GM12878 (cell line): ENCODE data around the gene PLEKHA7. TPM values are rescaled to one million over a fixed set of nuclear protein-coding genes. Genes with fewer than 3 reads are reported as not detected.

Source experiments
- ATAC-seq: fragments of 200-7000 bp; cut with Tn5 transposase; 3 replicates; pipeline ENCODE4 v1.9.1; 2020; ENCODE audit warnings: mild to moderate bottlenecking, moderate library complexity
- BruUV-seq: library from RNA; stranded (reverse); fragments of 400-500 nt; replicated peaks from 2 replicates; lab custom pipeline; 2021; lab: Mats Ljungman, UMichigan
- CTCF ChIA-PET: fragments of 300-600 bp; sonication (Branson Sonifier 250); formaldehyde crosslinking; extraction: SDS; loops from one replicate; lab custom pipeline; 2021; ENCODE audit warnings: inconsistent platforms; lab: Yijun Ruan, JAX
- POLR2A ChIA-PET: fragments of 350-600 bp; formaldehyde crosslinking; extraction: SDS; loops from one replicate; lab custom pipeline; 2021; ENCODE audit warnings: inconsistent platforms; lab: Charles Lee
- RAD21 ChIA-PET: fragments of 300-600 bp; sonication (Branson Sonifier 250); formaldehyde crosslinking; loops from one replicate; lab custom pipeline; 2023; ENCODE audit warnings: antibody characterized with exemption; ENCODE audit not compliant: unreplicated experiment; lab: Charles Lee
- SMC1A ChIA-PET: fragments of 300-600 bp; sonication (Branson Sonifier 250); formaldehyde crosslinking; loops from one replicate; lab custom pipeline; 2023; ENCODE audit not compliant: unreplicated experiment, uncharacterized antibody; lab: Charles Lee
- DNase-seq: peaks from one replicate; pipeline ENCODE4 v3.0.0-alpha.2; 2011; ENCODE audit warnings: low read depth, low spot score
- FAIRE-seq: peaks from 3 replicates; lab custom pipeline; 2011; peaks lifted over from hg19 to GRCh38; lab: Jason Lieb, UNC
- H2AFZ ChIP-seq: 2 replicates; pipeline ENCODE4 v1.6.0; 2011; ENCODE audit warnings: low read depth, low read length, control low read depth; ENCODE audit not compliant: control insufficient read depth
- H3K27ac ChIP-seq: 2 replicates; pipeline ENCODE4 v1.5.1; 2011; ENCODE audit warnings: control low read depth; ENCODE audit not compliant: control insufficient read depth, insufficient read depth
- H3K27me3 ChIP-seq, 2 experiments: replicated peaks in 1 of 2; 2 replicates each; pipeline versions ENCODE4 v1.6.0 to v1.6.1; 2011; ENCODE audit warnings: low read length in 1 of 2; ENCODE audit not compliant: control insufficient read depth in 2 of 2, insufficient read depth in 2 of 2
- H3K36me3 ChIP-seq, 2 experiments: 2 replicates each; pipeline ENCODE4 v1.5.1; 2011; ENCODE audit warnings: low read length in 1 of 2; ENCODE audit not compliant: control insufficient read depth in 2 of 2, insufficient read depth in 2 of 2
- H3K4me1 ChIP-seq: 2 replicates; pipeline ENCODE4 v1.6.1; 2011; ENCODE audit warnings: mild to moderate bottlenecking, low read length, moderate library complexity, mixed read lengths; ENCODE audit not compliant: control insufficient read depth, insufficient read depth
- H3K4me2 ChIP-seq: 2 replicates; pipeline ENCODE4 v1.6.0; 2011; ENCODE audit warnings: control low read depth; ENCODE audit not compliant: control insufficient read depth, insufficient read depth
- H3K4me3 ChIP-seq: fragments of 200-600 bp; sonication (generic); 2 replicates; pipeline ENCODE4 v1.5.1; 2016
- H3K79me2 ChIP-seq: 2 replicates; pipeline ENCODE4 v1.6.0; 2011; ENCODE audit warnings: low read length; ENCODE audit not compliant: control insufficient read depth, insufficient read depth
- H3K9ac ChIP-seq: 2 replicates; pipeline ENCODE4 v1.8.0; 2011; ENCODE audit warnings: low read length, control low read depth, mixed read lengths; ENCODE audit not compliant: control insufficient read depth, insufficient read depth
- H3K9me3 ChIP-seq: replicated peaks from 3 replicates; pipeline ENCODE4 v1.5.1; 2011; ENCODE audit warnings: mild to moderate bottlenecking, low read length; ENCODE audit not compliant: control insufficient read depth, insufficient read depth
- H4K20me1 ChIP-seq: 2 replicates; pipeline ENCODE4 v1.6.0; 2011; ENCODE audit not compliant: control insufficient read depth, insufficient read depth
- CEBPB ChIP-seq, 2 experiments: fragments of 150-350 bp in 1 of 2; IDR thresholded peaks; 2 replicates each; pipeline ENCODE4 v1.6.1; 2012 to 2014; ENCODE audit warnings: low read depth in 2 of 2, low read length in 2 of 2, borderline replicate concordance in 1 of 2, inconsistent platforms in 1 of 2
- ESRRA ChIP-seq: IDR thresholded peaks from 2 replicates; pipeline ENCODE4 v1.6.1; 2012; ENCODE audit warnings: mild to moderate bottlenecking, low read length, improper control_type of control experiment
- EZH2 ChIP-seq: IDR thresholded peaks from 2 replicates; pipeline ENCODE4 v1.6.1; 2012; ENCODE audit warnings: low read depth, mild to moderate bottlenecking, control low read depth, inconsistent platforms, low read length, borderline replicate concordance; ENCODE audit not compliant: control insufficient read depth
- FOXK2 ChIP-seq: fragments of 450-650 bp; IDR thresholded peaks from 2 replicates; pipeline ENCODE4 v1.6.1; 2017; ENCODE audit warnings: mild to moderate bottlenecking, moderate library complexity
- GABPA ChIP-seq: IDR thresholded peaks from 2 replicates; pipeline ENCODE4 v1.6.1; 2014; ENCODE audit warnings: antibody characterized with exemption, low read depth, mild to moderate bottlenecking, inconsistent platforms
- KAT2A ChIP-seq: conservative IDR thresholded peaks from 2 replicates; pipeline ENCODE4 v1.6.1; 2011; ENCODE audit warnings: low read depth, low read length; ENCODE audit not compliant: control insufficient read depth
- KDM1A ChIP-seq: fragments of 200-600 bp; sonication (generic); IDR thresholded peaks from 2 replicates; pipeline ENCODE4 v1.6.1; 2016; ENCODE audit warnings: borderline replicate concordance
- KLF5 ChIP-seq: fragments of 450-650 bp; IDR thresholded peaks from 2 replicates; pipeline ENCODE4 v1.6.1; 2014; ENCODE audit warnings: mild to moderate bottlenecking; ENCODE audit not compliant: partially characterized antibody
- MTA2 ChIP-seq: fragments of 450-650 bp; IDR thresholded peaks from 2 replicates; pipeline ENCODE4 v1.6.1; 2016; ENCODE audit warnings: low read depth, mild to moderate bottlenecking, moderate library complexity
- MTA3 ChIP-seq: IDR thresholded peaks from 2 replicates; pipeline ENCODE4 v1.6.1; 2012; ENCODE audit warnings: low read length, inconsistent platforms, borderline replicate concordance
- NR2C2 ChIP-seq: IDR thresholded peaks from 2 replicates; pipeline ENCODE4 v1.6.1; 2011; ENCODE audit warnings: borderline replicate concordance, low read depth; ENCODE audit not compliant: control insufficient read depth, insufficient read length
- NR2F1 ChIP-seq: fragments of 450-650 bp; conservative IDR thresholded peaks from 2 replicates; pipeline ENCODE4 v1.6.1; 2017; ENCODE audit warnings: mild to moderate bottlenecking
- PAX5 ChIP-seq: IDR thresholded peaks from 2 replicates; pipeline ENCODE4 v1.6.1; 2011; ENCODE audit warnings: low read depth, low read length, borderline replicate concordance
- POLR2AphosphoS2 ChIP-seq: IDR thresholded peaks from 2 replicates; pipeline ENCODE4 v1.6.1; 2011; ENCODE audit warnings: low read depth, mild to moderate bottlenecking, low read length, improper control_type of control experiment, moderate library complexity
- RB1 ChIP-seq: fragments of 450-650 bp; formaldehyde crosslinking; IDR thresholded peaks from 2 replicates; pipeline ENCODE4 v1.6.1; 2017; ENCODE audit warnings: mild to moderate bottlenecking, borderline replicate concordance
- SMARCA5 ChIP-seq: fragments of 450-650 bp; IDR thresholded peaks from 2 replicates; pipeline ENCODE4 v1.6.1; 2017; ENCODE audit warnings: mild to moderate bottlenecking
- SMC3 ChIP-seq: IDR thresholded peaks from 2 replicates; pipeline ENCODE4 v1.6.1; 2011; ENCODE audit warnings: low read length, improper control_type of control experiment, borderline replicate concordance
- STAT3 ChIP-seq: IDR thresholded peaks from 2 replicates; pipeline ENCODE4 v1.6.1; 2011; ENCODE audit warnings: low read depth, low read length, improper control_type of control experiment
- SUPT20H ChIP-seq: IDR thresholded peaks from 2 replicates; pipeline ENCODE4 v1.6.1; 2011; ENCODE audit warnings: low read depth, mild to moderate bottlenecking, low read length, moderate library complexity, borderline replicate concordance; ENCODE audit not compliant: control insufficient read depth
- TCF12 ChIP-seq: IDR thresholded peaks from 2 replicates; pipeline ENCODE4 v1.6.1; 2011; ENCODE audit warnings: low read depth, mild to moderate bottlenecking, low read length
- TCF3 ChIP-seq: IDR thresholded peaks from 2 replicates; pipeline ENCODE4 v1.6.1; 2012; ENCODE audit warnings: low read depth, mild to moderate bottlenecking, low read length, borderline replicate concordance; ENCODE audit not compliant: insufficient read depth
- ZNF217 ChIP-seq: fragments of 450-650 bp; IDR thresholded peaks from 2 replicates; pipeline ENCODE4 v1.6.1; 2017; ENCODE audit warnings: antibody characterized with exemption, mild to moderate bottlenecking
- WGBS: methylation state at CpG from one replicate; pipeline ENCODE4 v1.1.6; 2016; ENCODE audit warnings: low lambda C conversion rate; ENCODE audit not compliant: insufficient replicate concordance, insufficient coverage; ENCODE audit errors: missing lambda C conversion rate; 5-methylcytosine and 5-hydroxymethylcytosine counted together
- in situ Hi-C: fragments of 300-500 bp; cut with MboI; formaldehyde crosslinking; loops from 9 replicates; pipeline ENCODE4 v1.14.3; 2018; ENCODE audit warnings: mixed read lengths
- intact Hi-C: fragments of 100-400 bp; cut with micrococcal nuclease; formaldehyde crosslinking; loops from one replicate; pipeline ENCODE4 v1.14.2; 2022; ENCODE audit not compliant: unreplicated experiment
- polyA plus RNA-seq, 11 experiments: library from polyadenylated mRNA; depleted of rRNA in 4 of 11; unstranded in 6 of 11; stranded (reverse) in 5 of 11; fragments of >200 nt; fragmentation: Nextera tagmentation in 4 of 11; fragmentation: Illumina TruSeq in 1 of 11; extraction: Ambion mirVana in 4 of 11; extraction: Trizol in 1 of 11; gene quantifications; 1 replicate in 1 of 11; 2 replicates in 10 of 11; pipeline versions ENCODE4 v1.2.1 to v1.2.3, GENCODE V29; 2011 to 2016; ENCODE audit warnings: inconsistent platforms in 2 of 11, missing spikeins in 2 of 11, low read depth in 1 of 11
- total RNA-seq, 4 experiments: library from RNA; depleted of rRNA in 3 of 4; stranded (reverse); fragments of >200 nt in 3 of 4; fragmentation: Illumina TruSeq in 1 of 4; extraction: Trizol in 1 of 4; gene quantifications; 2 replicates each; pipeline versions ENCODE4 v1.2.1 to v1.2.3, GENCODE V29; 2013 to 2021
- TF ChIP-seq, protein P1 (sequence below): fragments of 450-650 bp; IDR thresholded peaks from 2 replicates; pipeline ENCODE4 v1.6.1; 2017; ENCODE audit warnings: low read depth, mild to moderate bottlenecking, moderate library complexity

The PLEKHA7 gene
- total and polyA plus RNA-seq, 10 of the 15 experiments (the other 5 are each of a cell fraction or from before 2014, with no cell fraction given), result 0.45 to 5.3 (median 2.1) TPM

DNA sequence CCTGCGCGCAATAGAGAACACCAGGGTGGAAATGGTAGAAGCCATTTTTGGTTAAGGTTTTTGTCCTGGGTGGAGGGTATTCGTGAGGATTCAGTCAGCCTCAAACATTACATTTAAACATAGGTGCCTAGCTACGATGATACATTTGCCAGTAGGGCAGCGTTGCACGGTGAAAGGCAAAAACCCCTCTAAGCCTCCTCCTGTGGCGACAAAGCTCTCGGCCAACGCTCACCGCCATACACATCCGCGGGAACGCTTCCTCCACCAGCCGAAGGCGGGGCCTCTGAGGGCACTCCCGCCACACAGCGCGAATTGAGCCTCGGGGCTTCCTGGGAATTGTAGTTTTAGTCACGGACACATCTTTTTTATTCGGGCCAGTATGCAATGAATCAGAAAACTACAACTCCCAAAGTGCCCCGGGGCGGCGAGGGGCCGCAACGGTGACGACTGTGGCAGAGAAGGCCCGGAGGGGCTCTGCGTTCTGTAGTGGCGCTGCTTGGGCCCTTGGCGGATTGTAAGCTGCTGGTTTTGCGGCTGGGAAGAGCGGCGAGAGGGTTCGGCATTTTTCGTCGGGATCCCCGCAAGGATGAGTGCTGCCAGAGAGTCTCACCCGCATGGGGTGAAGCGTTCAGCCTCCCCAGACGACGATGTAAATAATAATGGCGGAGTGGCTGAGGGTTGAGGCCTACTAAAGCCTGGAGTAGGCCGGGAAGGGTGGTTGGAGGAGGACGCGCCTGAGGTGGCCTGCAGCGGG is 275.8 kb downstream of the PLEKHA7 start, which contains the start of gene C11orf58:
C11orf58 (plus strand) TSS at position 455 of the 754 bp plus-strand sequence; CDS start at position 587, 132 bp downstream.
- peak within 1 kb of the TSS; percentile 83 for H3K4me2 ChIP-seq
- ChIA-PET SMC1A (interaction anchor here (0.6 to 1.2 kb wide), 4 partner anchors 9 to 339 kb away, joined by 3 to 6 read pairs (median 4); partner anchors contain the start of gene RPS13), CTCF (interaction anchor here (0.6 to 2.3 kb wide), 4 partner anchors 12 to 193 kb away, joined by 3 to 12 read pairs (median 6); no protein-coding TSS in a partner anchor), RAD21 (interaction anchor here (1.5 kb wide), 1 partner anchor 11 kb away, joined by 4 read pairs; no protein-coding TSS in a partner anchor), POLR2A (interaction anchor here (1.4 to 3.2 kb wide), 3 partner anchors 12 to 339 kb away, joined by 3 to 17 read pairs (median 10); partner anchors contain the start of gene RPS13)
- H2AFZ ChIP-seq, result peak within 1 kb of the TSS; percentile 98
- H3K79me2 ChIP-seq, result peaks cover 51% of the 10 kb centered on the region
- no peaks in the 10 kb centered on the region; the same call in 1 of the 2 replicates for H4K20me1 ChIP-seq
- H3K9me3 ChIP-seq, result no peaks in the 10 kb centered on the region
- peak within 1 kb of the TSS; percentile 90 for H3K9ac ChIP-seq
- intact Hi-C loops (no loop called here), in situ Hi-C loops (no loop called here)
- peak; percentile 96 for ATAC-seq
- H3K27ac ChIP-seq, result peak within 1 kb of the TSS; percentile 94
- peaks cover 4% of the 10 kb centered on the region; the same call in 1 of the 2 replicates for H3K4me1 ChIP-seq
- BruUV-seq, result no TSS peak
- no peaks in the 10 kb centered on the region for H3K27me3 ChIP-seq
- under 1% methylated on average over 47 of the region's 47 CpGs for WGBS
- peak; percentile 88 for DNase-seq
- peak within 1 kb of the TSS; percentile 85 for H3K4me3 ChIP-seq
- peak; percentile 98 for FAIRE-seq
- peaks cover 0 to 15% of the 10 kb centered on the region in 2 experiments; a peak in 2 of 4 replicates for H3K36me3 ChIP-seq
- TF ChIP-seq KAT2A, result no peak
- TF ChIP-seq MTA2, result no peak
- no peak for TF ChIP-seq SMC3
- no peak for TF ChIP-seq KLF5
- TF ChIP-seq SMARCA5, result 0 out of 2 replicates have a peak, but pooled peaks have one; percentile 38
- TF ChIP-seq MTA3, result 0 out of 2 replicates have a peak, but pooled peaks have one; percentile 31
- TF ChIP-seq NR2F1, result no peak; the same call in 1 of the 2 replicates
- TF ChIP-seq NR2C2, result no peak
- TF ChIP-seq EZH2, result no peak
- TF ChIP-seq GABPA, result 0 out of 2 replicates have a peak, but pooled peaks have one; percentile 24
- no peak for TF ChIP-seq FOXK2
- TF ChIP-seq CEBPB (IDR thresholded peaks at IDR 0.05; ENCODE audit: borderline replicate concordance in 1 of 2, low read depth in 2 of 2, low read length in 2 of 2), result no peak
- TF ChIP-seq STAT3, result no peak
- TF ChIP-seq ESRRA, result 0 out of 2 replicates have a peak, but pooled peaks have one; percentile 12
- TF ChIP-seq, protein P1, sequence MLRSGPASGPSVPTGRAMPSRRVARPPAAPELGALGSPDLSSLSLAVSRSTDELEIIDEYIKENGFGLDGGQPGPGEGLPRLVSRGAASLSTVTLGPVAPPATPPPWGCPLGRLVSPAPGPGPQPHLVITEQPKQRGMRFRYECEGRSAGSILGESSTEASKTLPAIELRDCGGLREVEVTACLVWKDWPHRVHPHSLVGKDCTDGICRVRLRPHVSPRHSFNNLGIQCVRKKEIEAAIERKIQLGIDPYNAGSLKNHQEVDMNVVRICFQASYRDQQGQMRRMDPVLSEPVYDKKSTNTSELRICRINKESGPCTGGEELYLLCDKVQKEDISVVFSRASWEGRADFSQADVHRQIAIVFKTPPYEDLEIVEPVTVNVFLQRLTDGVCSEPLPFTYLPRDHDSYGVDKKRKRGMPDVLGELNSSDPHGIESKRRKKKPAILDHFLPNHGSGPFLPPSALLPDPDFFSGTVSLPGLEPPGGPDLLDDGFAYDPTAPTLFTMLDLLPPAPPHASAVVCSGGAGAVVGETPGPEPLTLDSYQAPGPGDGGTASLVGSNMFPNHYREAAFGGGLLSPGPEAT, result no peak; the same call in 1 of the 2 replicates
- TF ChIP-seq RB1, result peak; percentile 79; the same call in 1 of the 2 replicates
- no peak for TF ChIP-seq KDM1A
- peak; percentile 96 for TF ChIP-seq POLR2AphosphoS2
- TF ChIP-seq PAX5, result no peak
- TF ChIP-seq TCF12, result peak; percentile 38; the same call in 1 of the 2 replicates
- peak; percentile 56; the same call in 1 of the 2 replicates for TF ChIP-seq TCF3
- no peak for TF ChIP-seq SUPT20H
- no peak for TF ChIP-seq ZNF217
